ENCODE measurements around the gene MAP3K6.

The MAP3K6 gene

GRCh38 chr1:27332536-27333281 is 34.1 kb downstream of the MAP3K6 start:
- no peak for DNase-seq

GRCh38 chr1:27331922-27332321 is 34.8 kb downstream of the MAP3K6 start:
- no peak for DNase-seq

- DNase-seq = no peak
These were observed 35.3 kb downstream of the MAP3K6 start for GRCh38 chr1:27331426-27331825.

GRCh38 chr1:27330786-27331185 is 36.0 kb downstream of the MAP3K6 start:
- DNase-seq = no peak

- DNase-seq = no peak
These were observed 38.8 kb downstream of the MAP3K6 start for GRCh38 chr1:27327964-27328363.

GRCh38 chr1:27325286-27325685 is 41.5 kb downstream of the MAP3K6 start:
- no peak for DNase-seq

- no peak for DNase-seq
These were observed 44.1 kb downstream of the MAP3K6 start for GRCh38 chr1:27322569-27323240.

- DNase-seq = peak; percentile 98
These were observed 44.8 kb downstream of the MAP3K6 start, which contains the start of gene TMEM222 for GRCh38 chr1:27321813-27322568. TMEM222 (plus strand) TSS chr1:27322163; CDS start chr1:27322198, 35 bp downstream.

- no peak for DNase-seq
These were observed 48.2 kb downstream of the MAP3K6 start for GRCh38 chr1:27318596-27318995.

- no peak for DNase-seq
These were observed 48.6 kb downstream of the MAP3K6 start for GRCh38 chr1:27318136-27318535.

GRCh38 chr1:27316860-27317259 is 49.9 kb downstream of the MAP3K6 start:
- no peak for DNase-seq

GRCh38 chr1:27314737-27315136 is 52.0 kb downstream of the MAP3K6 start:
- DNase-seq = no peak

GRCh38 chr1:27314169-27314568 is 52.6 kb downstream of the MAP3K6 start:
- DNase-seq = no peak

- DNase-seq = peak; percentile 23
These were observed 58.7 kb downstream of the MAP3K6 start for GRCh38 chr1:27307874-27308598.

- DNase-seq = peak; percentile 84
These were observed 59.6 kb downstream of the MAP3K6 start for GRCh38 chr1:27306892-27307761.

GRCh38 chr1:27306071-27306470 is 60.7 kb downstream of the MAP3K6 start:
- DNase-seq = no peak
